PFSK-1 (cell line): ENCODE results near the gene CD63.

Experiments used
- FOXP2 ChIP-seq: optimal IDR thresholded peaks from 2 replicates; pipeline ENCODE3; 2011; ENCODE audit warnings: borderline replicate concordance, control low read depth, inconsistent platforms; ENCODE audit not compliant: insufficient read depth; ENCODE audit errors: extremely low read length, extremely low read depth
- POLR2AphosphoS5 ChIP-seq: IDR thresholded peaks from 2 replicates; pipeline ENCODE4 v1.6.1; 2012; ENCODE audit warnings: low read depth, mild to moderate bottlenecking, control low read depth, low read length, moderate library complexity
- SIN3A ChIP-seq: IDR thresholded peaks from 2 replicates; pipeline ENCODE4 v1.6.1; 2012; ENCODE audit warnings: mild to moderate bottlenecking, low read length, moderate library complexity, borderline replicate concordance; ENCODE audit not compliant: insufficient read depth
- TAF1 ChIP-seq: IDR thresholded peaks from 2 replicates; pipeline ENCODE4 v1.6.1; 2012; ENCODE audit warnings: low read length, control low read depth, borderline replicate concordance; ENCODE audit not compliant: insufficient read depth

DNA sequence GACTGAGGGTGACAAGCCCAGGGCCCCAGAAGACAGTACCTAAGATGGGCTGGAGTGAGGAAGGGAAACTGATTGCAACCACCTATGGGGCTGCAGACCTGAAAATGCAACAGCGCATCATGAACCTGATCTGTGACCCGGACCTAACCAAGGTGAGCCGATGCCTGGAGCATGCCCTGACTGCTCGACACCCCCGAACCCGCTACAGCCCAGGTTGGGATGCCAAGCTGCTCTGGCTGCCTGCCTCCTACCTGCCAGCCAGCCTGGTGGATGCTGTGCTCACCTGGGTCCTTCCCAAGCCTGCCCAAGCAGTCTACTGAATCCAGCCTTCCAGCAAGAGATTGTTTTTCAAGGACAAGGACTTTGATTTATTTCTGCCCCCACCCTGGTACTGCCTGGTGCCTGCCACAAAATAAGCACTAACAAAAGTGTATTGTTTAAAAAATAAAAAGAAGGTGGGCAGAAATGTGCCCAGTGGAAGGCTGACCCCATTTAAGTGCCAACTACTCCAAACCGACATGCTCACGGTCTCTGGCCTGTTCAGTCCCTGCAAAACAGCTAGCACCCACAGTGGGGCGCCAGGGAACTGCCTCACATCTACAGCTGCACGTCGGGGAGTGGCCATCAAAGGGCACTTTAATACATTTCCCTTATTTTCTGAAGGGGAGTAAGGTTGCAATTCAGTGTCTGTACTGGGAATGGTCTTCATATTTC is 4.4 kb downstream of the CD63 start:
- TF ChIP-seq POLR2AphosphoS5, result no peak
- TF ChIP-seq TAF1, result no peak
- TF ChIP-seq FOXP2, result no peak
- TF ChIP-seq SIN3A, result no peak
